BJ (cell line): Measurements from ENCODE around the gene NCOA1. TPM values are rescaled to one million over a fixed set of nuclear protein-coding genes. Genes with fewer than 3 reads are reported as not detected.

Experiments used
- CTCF ChIA-PET: fragments of 350-600 bp; formaldehyde crosslinking; extraction: SDS; loops from one replicate; lab custom pipeline; 2021; ENCODE audit warnings: antibody characterized with exemption, inconsistent platforms; lab: Yijun Ruan, JAX
- POLR2A ChIA-PET: fragments of 300-600 bp; sonication (Branson Sonifier 250); formaldehyde crosslinking; extraction: SDS; loops from one replicate; lab custom pipeline; 2021; ENCODE audit warnings: antibody characterized with exemption; lab: Charles Lee
- DNase-seq: peaks from one replicate; pipeline ENCODE4 v3.0.0-alpha.2; 2011; ENCODE audit warnings: low read depth
- H3K27me3 ChIP-seq: 2 replicates; pipeline ENCODE4 v1.6.0; 2011; ENCODE audit warnings: low read length; ENCODE audit not compliant: control insufficient read depth, insufficient read depth
- H3K36me3 ChIP-seq: 2 replicates; pipeline ENCODE4 v1.5.1; 2011; ENCODE audit warnings: low read length; ENCODE audit not compliant: control insufficient read depth, insufficient read depth
- H3K4me3 ChIP-seq: 2 replicates; pipeline ENCODE4 v1.5.1; 2011; ENCODE audit warnings: low read depth, mild to moderate bottlenecking, control low read depth, low read length
- polyA plus RNA-seq: library from polyadenylated mRNA; depleted of rRNA; stranded (reverse); fragments of >200 nt; gene quantifications from 2 replicates; pipeline ENCODE4 v1.2.3, GENCODE V29; 2011
- TF ChIP-seq, protein P1 (sequence below): IDR thresholded peaks from 2 replicates; pipeline ENCODE4 v1.5.1; 2011; ENCODE audit warnings: low read depth, mild to moderate bottlenecking, control low read depth, inconsistent platforms, low read length, moderate library complexity; ENCODE audit not compliant: insufficient read depth

NCOA1 gene
- polyA plus RNA-seq, 1 experiment: 16.0 TPM

DNA sequence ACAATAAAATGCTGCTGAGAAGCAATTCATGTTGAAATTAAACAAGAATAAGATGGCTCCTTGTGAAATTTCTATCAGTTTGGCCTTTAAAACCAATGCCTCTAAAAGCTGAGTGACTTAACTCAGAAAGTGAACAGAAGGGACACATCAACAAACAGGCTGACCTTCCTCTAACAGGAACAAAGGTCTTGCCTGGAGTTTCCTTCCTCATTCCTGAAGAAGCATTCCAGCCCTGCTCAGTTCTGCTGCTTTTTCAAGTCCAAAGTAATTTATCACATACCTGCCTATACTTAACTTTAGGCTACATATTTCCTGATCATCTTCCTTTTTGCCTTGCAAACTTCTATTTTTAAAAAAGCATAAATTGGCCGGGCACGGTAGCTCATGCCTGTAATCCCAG, 288.1 kb downstream of the NCOA1 start:
- H3K4me3 ChIP-seq: no peak overlapping the region

DNA sequence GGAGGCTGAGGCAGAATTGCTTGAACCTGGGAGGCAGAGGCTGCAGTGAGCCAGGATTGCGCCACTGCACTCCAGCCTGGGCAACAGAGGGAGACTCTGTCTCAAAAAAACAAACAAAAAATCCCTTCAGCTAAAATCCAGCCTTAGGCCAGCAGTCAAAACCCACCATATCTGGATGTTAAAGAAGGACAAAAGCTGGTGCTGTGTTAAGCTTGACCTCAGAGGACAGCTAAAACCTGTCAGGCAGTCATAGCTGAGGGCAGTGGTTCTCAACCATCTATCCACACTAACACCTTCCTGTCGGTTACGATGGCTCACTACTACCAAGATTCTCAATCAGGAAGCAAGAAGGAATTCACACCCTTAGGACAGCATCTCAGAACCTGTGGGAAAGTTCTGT, 292.6 kb downstream of the NCOA1 start:
- DNase-seq: no peak
- TF ChIP-seq, protein P1, sequence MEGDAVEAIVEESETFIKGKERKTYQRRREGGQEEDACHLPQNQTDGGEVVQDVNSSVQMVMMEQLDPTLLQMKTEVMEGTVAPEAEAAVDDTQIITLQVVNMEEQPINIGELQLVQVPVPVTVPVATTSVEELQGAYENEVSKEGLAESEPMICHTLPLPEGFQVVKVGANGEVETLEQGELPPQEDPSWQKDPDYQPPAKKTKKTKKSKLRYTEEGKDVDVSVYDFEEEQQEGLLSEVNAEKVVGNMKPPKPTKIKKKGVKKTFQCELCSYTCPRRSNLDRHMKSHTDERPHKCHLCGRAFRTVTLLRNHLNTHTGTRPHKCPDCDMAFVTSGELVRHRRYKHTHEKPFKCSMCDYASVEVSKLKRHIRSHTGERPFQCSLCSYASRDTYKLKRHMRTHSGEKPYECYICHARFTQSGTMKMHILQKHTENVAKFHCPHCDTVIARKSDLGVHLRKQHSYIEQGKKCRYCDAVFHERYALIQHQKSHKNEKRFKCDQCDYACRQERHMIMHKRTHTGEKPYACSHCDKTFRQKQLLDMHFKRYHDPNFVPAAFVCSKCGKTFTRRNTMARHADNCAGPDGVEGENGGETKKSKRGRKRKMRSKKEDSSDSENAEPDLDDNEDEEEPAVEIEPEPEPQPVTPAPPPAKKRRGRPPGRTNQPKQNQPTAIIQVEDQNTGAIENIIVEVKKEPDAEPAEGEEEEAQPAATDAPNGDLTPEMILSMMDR: no peak
- ChIA-PET POLR2A (no interaction called here), CTCF (interaction anchor here (1.1 to 1.2 kb wide), 2 partner anchors 10 to 373 kb away, joined by 3 read pairs; partner anchors contain the start of genes CENPO and PTRHD1)
- Histone ChIP-seq H3K36me3 (no peaks in the 10 kb centered on the region), H3K4me3 (no peak overlapping the region), H3K27me3 (no peaks in the 10 kb centered on the region)

More for the DNA sequence above, 288.1 kb downstream of the NCOA1 start:
- no peak for DNase-seq
- Histone ChIP-seq H3K27me3 (no peaks in the 10 kb centered on the region), H3K36me3 (no peaks in the 10 kb centered on the region)
- ChIA-PET CTCF (interaction anchor here (4.3 kb wide), 1 partner anchor 13 kb away, joined by 21 read pairs; the partner anchor contains the start of genes CENPO and PTRHD1), POLR2A (no interaction called here)
- TF ChIP-seq, protein P1: no peak

DNA sequence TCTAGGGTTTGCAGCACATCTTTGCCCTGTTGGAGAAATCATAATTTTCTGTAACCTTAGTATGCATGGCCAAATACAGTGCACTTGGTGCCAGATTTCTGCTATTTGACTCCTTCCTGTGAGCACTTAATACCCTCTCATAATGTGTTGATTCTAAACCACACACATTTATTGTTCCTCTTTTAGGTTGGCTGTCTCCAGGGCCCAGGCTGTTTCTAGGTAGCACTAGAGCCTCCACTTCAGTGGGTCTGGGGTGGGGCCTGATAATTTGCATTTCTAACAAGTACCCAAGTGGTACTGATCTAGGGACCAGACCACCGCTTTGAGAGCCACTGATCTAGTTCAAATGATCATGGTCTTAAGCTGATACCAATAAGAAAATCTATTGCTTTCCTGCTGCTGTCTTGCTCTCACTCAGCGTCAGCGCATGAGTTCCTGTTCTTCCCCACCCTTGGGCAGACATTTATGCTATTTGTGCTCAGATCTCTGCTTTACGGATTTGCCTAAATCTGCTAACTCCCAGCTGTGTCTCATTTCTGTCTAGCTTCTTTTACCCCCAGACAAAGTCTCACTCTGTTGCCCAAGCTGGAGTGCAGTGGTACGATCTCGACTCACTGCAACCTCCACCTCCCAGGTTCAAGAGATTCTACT, 294.7 kb downstream of the NCOA1 start:
- CTCF ChIA-PET: interaction anchor here (1.0 to 1.5 kb wide), 2 partner anchors 8 to 11 kb away, joined by 3 to 4 read pairs; no protein-coding TSS in a partner anchor
- POLR2A ChIA-PET: no interaction called here
- DNase-seq: no peak
- TF ChIP-seq, protein P1: no peak
- Histone ChIP-seq H3K27me3 (no peaks in the 10 kb centered on the region), H3K36me3 (no peaks in the 10 kb centered on the region; the same call in 1 of the 2 replicates), H3K4me3 (no peak overlapping the region)

DNA sequence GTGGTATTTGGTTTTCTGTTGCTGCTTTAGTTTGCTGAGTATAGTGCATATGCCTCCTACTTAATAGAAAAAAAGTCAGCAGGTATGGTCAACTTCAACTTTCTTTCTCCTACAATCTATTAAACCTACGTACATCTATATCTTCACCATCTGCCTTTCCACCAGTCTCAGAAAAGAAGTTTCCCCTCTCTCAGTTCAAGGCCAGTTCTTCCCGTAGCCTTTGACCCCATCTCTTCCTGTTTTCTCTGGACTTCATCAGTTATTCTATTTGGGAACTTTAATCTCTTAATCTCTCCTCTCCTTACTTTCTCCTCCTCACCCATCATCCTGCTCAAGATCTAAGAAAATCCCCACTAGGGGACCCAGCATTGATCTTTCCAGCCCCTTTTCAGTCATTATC, 296.5 kb downstream of the NCOA1 start:
- TF ChIP-seq, protein P1: no peak
- no peak for DNase-seq
- Histone ChIP-seq H3K36me3 (no peaks in the 10 kb centered on the region; the same call in 1 of the 2 replicates), H3K27me3 (no peaks in the 10 kb centered on the region), H3K4me3 (no peak overlapping the region)
- ChIA-PET POLR2A (no interaction called here), CTCF (no interaction called here)

DNA sequence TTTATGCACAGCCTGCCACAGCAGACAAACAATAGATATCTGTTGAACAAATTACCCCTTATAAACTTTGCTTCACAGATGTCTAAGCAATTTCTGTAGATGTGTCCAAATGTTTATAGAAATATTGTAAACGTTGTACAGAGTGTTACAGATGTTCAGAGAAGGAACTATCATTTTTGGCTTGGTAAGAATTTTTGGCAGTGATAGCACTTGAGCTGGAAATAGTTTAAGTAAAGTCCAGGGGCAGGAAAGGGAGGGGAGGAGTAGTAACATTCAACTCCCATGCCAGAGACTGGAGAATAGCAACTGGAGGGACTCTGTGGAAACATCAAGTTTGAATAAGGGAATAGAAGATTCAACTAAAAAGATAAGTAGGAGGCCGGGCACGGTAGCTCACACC, 297.8 kb downstream of the NCOA1 start:
- H3K27me3 ChIP-seq: no peaks in the 10 kb centered on the region
- no peak for DNase-seq
- ChIA-PET POLR2A (no interaction called here), CTCF (no interaction called here)
- H3K36me3 ChIP-seq: no peaks in the 10 kb centered on the region; the same call in 1 of the 2 replicates
- H3K4me3 ChIP-seq: no peak overlapping the region
- TF ChIP-seq, protein P1: no peak
